Measurements from ENCODE around the gene SNAPC3.

DNA sequence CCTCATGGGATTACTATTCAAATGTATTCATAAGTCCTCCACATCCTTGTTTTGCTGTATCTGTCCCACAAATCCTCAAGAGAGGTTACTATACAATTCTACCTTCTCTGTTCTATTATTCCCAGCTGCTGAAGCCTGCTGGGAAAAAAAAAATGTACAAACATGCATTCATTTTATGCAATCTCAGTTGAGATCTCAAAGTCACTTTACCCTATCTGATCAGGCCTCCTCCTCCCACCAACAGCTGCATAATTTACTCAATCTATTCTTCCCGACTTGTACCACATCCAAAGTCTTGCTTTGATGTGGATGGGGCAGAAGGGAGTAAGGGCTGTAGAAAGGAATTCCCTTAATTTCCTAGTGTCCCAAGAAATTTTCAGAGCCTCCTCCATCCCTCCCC is 59.5 kb downstream of the SNAPC3 start:
- TF ChIP-seq, protein P1, sequence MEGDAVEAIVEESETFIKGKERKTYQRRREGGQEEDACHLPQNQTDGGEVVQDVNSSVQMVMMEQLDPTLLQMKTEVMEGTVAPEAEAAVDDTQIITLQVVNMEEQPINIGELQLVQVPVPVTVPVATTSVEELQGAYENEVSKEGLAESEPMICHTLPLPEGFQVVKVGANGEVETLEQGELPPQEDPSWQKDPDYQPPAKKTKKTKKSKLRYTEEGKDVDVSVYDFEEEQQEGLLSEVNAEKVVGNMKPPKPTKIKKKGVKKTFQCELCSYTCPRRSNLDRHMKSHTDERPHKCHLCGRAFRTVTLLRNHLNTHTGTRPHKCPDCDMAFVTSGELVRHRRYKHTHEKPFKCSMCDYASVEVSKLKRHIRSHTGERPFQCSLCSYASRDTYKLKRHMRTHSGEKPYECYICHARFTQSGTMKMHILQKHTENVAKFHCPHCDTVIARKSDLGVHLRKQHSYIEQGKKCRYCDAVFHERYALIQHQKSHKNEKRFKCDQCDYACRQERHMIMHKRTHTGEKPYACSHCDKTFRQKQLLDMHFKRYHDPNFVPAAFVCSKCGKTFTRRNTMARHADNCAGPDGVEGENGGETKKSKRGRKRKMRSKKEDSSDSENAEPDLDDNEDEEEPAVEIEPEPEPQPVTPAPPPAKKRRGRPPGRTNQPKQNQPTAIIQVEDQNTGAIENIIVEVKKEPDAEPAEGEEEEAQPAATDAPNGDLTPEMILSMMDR (IDR thresholded peaks at IDR 0.05; ENCODE audit: low read length) = no peak
- no peak for TF ChIP-seq EZH2 (optimal IDR thresholded peaks at IDR 0.05; ENCODE audit: low read depth, low read length)
